ENCODE measurements around the gene MYCBPAP.

Gene MYCBPAP, protein sequence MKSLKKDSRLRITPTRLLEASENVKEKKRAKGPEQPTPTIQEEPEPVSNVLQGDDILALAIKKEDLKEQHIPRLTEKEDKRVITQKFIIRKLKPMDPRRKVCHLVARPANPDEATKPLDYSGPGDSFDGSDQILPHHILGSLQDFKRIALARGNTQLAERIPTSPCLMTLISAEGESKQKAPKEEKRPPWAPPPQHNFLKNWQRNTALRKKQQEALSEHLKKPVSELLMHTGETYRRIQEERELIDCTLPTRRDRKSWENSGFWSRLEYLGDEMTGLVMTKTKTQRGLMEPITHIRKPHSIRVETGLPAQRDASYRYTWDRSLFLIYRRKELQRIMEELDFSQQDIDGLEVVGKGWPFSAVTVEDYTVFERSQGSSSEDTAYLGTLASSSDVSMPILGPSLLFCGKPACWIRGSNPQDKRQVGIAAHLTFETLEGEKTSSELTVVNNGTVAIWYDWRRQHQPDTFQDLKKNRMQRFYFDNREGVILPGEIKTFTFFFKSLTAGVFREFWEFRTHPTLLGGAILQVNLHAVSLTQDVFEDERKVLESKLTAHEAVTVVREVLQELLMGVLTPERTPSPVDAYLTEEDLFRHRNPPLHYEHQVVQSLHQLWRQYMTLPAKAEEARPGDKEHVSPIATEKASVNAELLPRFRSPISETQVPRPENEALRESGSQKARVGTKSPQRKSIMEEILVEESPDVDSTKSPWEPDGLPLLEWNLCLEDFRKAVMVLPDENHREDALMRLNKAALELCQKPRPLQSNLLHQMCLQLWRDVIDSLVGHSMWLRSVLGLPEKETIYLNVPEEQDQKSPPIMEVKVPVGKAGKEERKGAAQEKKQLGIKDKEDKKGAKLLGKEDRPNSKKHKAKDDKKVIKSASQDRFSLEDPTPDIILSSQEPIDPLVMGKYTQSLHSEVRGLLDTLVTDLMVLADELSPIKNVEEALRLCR
- 0.17 to 4.0 (median 0.85) reads per million in 9 experiments for total RNA-seq

DNA sequence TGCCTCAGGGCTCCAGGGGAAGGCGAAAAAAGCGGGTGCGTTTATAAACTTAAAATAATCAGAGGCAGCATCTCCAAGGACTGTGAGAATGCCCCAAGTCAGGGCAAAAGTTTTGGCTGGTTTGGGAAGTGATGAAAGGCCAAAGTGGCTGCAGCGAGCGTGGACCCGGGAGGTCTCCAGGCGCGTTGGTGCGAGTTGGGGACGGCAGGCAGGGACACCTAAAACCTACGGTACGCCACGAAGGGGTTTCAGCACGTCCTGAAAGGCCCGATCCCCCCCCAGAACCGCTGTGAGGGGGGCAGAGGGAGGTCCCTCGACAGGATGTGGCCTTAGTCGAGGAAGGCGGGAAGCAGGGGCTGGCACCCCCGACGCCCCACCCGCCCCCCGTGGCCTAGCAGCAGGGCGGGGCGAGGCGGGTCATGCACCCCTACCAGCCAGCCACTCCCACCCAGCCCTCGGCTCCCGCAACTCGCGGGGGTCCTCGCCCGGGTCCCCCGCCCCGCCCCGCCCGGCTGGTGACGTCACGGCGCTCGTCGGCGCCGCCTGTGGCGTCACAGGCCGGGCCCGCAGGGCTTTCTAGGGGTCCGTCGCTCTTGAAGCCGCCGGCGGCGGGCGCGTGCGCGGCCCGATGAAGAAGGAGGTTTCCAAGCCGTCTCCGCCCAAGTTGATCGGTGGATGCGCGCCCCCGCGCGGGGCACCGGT lies at the start of gene MYCBPAP:
MYCBPAP (plus strand) TSS at position 569 of the 702 bp plus-strand sequence. CDS start 236 bp downstream, outside the sequence.
- Mint-ChIP-seq H3K9me3 (no peaks in the 10 kb centered on the region), H3K4me3 (peak within 1 kb of the TSS; percentile 92 to 96), H3K4me1 (ENCODE audit: low read depth in 2 of 2) (peaks cover 20 to 27% of the 10 kb centered on the region in 2 donors), H3K27ac (peak within 1 kb of the TSS; percentile 83 to 97), H3K27me3 (peaks cover 0 to 6% of the 10 kb centered on the region in 2 donors), H3K36me3 (ENCODE audit: insufficient read depth) (peaks cover 3% of the 10 kb centered on the region)
- ATAC-seq (replicated peaks): peak; percentile 83
- peak; percentile 75 to 81 (median 79) for DNase-seq

GRCh38 chr17:50458701-50459676 lies 49.2 kb upstream of the MYCBPAP start:
- Mint-ChIP-seq H3K4me1 (ENCODE audit: low read depth in 2 of 2) (no peaks in the 10 kb centered on the region), H3K36me3 (ENCODE audit: insufficient read depth) (no peaks in the 10 kb centered on the region), H3K4me3 (no peak overlapping the region), H3K9me3 (no peaks in the 10 kb centered on the region), H3K27me3 (no peaks in the 10 kb centered on the region), H3K27ac (no peak overlapping the region)
- ATAC-seq (replicated peaks): no peak
- no peak for DNase-seq

- Mint-ChIP-seq H3K9me3 (no peaks in the 10 kb centered on the region), H3K36me3 (ENCODE audit: insufficient read depth) (no peaks in the 10 kb centered on the region), H3K27ac (no peak overlapping the region), H3K4me1 (ENCODE audit: low read depth in 2 of 2) (peaks cover 0 to 3% of the 10 kb centered on the region in 2 donors), H3K27me3 (peaks cover 0 to 4% of the 10 kb centered on the region in 2 donors), H3K4me3 (no peak overlapping the region)
- no peak for ATAC-seq (replicated peaks)
- no peak for DNase-seq
Measured at GRCh38 chr17:50459756-50460155, 48.5 kb upstream of the MYCBPAP start.

- Mint-ChIP-seq H3K4me1 (ENCODE audit: low read depth in 2 of 2) (peaks cover 0 to 3% of the 10 kb centered on the region in 2 donors), H3K27me3 (peaks cover 7 to 14% of the 10 kb centered on the region in 2 donors), H3K4me3 (no peak overlapping the region), H3K9me3 (no peaks in the 10 kb centered on the region), H3K27ac (no peak overlapping the region), H3K36me3 (ENCODE audit: insufficient read depth) (no peaks in the 10 kb centered on the region)
- no peak for DNase-seq
- ATAC-seq (replicated peaks): no peak
Measured at GRCh38 chr17:50460831-50461526, 47.3 kb upstream of the MYCBPAP start.

DNA sequence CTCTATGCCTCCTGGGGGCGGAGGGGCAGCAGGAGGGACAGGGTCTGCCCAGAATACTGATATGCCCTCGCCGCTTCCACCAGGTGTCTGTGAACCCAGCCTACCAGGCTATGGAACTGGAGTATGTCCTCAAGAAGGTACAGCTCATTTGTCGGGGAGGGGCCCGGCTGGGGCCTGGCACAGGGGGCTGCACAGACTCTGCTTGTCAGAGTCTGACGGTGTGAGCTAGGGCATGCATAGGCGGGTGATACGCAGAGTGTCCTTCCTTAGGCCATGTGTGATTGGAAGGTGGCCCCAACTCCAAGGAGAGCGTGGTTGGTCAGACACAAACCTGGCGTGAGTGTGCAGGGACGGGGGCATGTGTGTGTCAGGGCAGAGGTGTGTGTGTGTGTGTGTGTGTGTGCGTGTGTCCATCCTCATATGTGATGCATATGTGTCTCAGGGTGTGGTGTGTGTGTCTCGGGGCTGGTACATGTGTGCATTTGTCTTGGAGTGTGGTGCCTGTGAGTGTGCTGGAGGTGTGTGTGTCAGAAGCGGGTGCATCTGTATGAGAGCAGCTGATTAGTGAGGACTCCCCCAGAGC lies 46.6 kb upstream of the MYCBPAP start:
- H3K4me3 Mint-ChIP-seq: no peak overlapping the region
- H3K36me3 Mint-ChIP-seq (ENCODE audit: insufficient read depth): no peaks in the 10 kb centered on the region
- peaks cover 2 to 5% of the 10 kb centered on the region in 2 donors for H3K4me1 Mint-ChIP-seq (ENCODE audit: low read depth in 2 of 2)
- H3K27me3 Mint-ChIP-seq: peaks cover 8 to 16% of the 10 kb centered on the region in 2 donors
- ATAC-seq (replicated peaks) (no peak), DNase-seq (no peak)
- H3K9me3 Mint-ChIP-seq: no peaks in the 10 kb centered on the region
- H3K27ac Mint-ChIP-seq: no peak overlapping the region

DNA sequence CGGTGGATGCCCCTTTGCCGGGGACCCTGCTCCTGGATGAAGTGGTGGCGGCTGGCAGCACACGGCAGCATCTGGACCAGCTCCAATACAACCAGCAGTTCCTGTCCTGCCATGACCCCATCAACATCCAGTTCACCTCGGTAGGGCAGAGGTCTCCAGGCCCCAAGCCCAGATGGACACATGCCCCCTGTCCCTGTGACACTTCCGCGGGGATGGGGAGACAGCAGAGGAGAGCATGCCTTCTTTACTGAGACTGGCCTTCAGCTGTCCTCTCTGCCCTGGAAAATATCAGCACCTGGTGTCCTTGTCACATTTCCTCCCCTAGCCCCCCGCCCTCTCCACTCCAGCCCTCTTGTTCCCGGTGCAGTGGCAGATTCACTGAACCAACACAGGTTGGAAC lies 45.8 kb upstream of the MYCBPAP start:
- Mint-ChIP-seq H3K9me3 (no peaks in the 10 kb centered on the region), H3K27ac (no peak overlapping the region), H3K36me3 (ENCODE audit: insufficient read depth) (peaks cover 3% of the 10 kb centered on the region), H3K27me3 (peaks cover 16 to 24% of the 10 kb centered on the region in 2 donors), H3K4me1 (ENCODE audit: low read depth in 2 of 2) (peaks cover 8 to 12% of the 10 kb centered on the region in 2 donors), H3K4me3 (no peak overlapping the region)
- DNase-seq (no peak), ATAC-seq (replicated peaks) (no peak)

DNA sequence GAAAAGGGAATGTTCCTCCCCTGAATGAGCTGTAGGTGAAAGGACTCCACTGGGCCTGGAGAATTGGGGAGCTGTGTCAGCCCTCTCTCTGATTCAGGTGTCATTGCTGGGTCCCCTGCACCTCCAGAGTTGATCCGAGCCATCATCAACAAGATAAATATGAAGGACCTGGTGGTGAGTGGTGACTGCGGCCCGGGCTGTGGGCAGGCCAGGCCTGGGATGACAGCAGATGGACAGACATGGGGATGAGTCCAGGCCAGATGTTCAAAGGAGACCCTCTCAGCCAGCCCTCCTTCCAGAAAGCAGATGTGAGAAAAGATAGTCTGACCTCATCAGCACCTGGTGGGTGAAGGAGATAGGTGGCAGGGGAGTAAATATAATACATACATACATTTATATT lies 44.1 kb upstream of the MYCBPAP start:
- H3K36me3 Mint-ChIP-seq (ENCODE audit: insufficient read depth): peaks cover 3% of the 10 kb centered on the region
- peaks cover 27 to 37% of the 10 kb centered on the region in 2 donors for H3K27me3 Mint-ChIP-seq
- no peak overlapping the region for H3K27ac Mint-ChIP-seq
- ATAC-seq (replicated peaks) (no peak), DNase-seq (no peak)
- H3K4me1 Mint-ChIP-seq (ENCODE audit: low read depth in 2 of 2): peaks cover 13 to 20% of the 10 kb centered on the region in 2 donors
- no peaks in the 10 kb centered on the region for H3K9me3 Mint-ChIP-seq
- no peak overlapping the region for H3K4me3 Mint-ChIP-seq

- peaks cover 27 to 37% of the 10 kb centered on the region in 2 donors for H3K27me3 Mint-ChIP-seq
- no peak for ATAC-seq (replicated peaks)
- H3K36me3 Mint-ChIP-seq (ENCODE audit: insufficient read depth): peaks cover 3% of the 10 kb centered on the region
- no peak for DNase-seq
- H3K27ac Mint-ChIP-seq: no peak overlapping the region
- peaks cover 13 to 23% of the 10 kb centered on the region in 2 donors for H3K4me1 Mint-ChIP-seq (ENCODE audit: low read depth in 2 of 2)
- no peaks in the 10 kb centered on the region for H3K9me3 Mint-ChIP-seq
- no peak overlapping the region for H3K4me3 Mint-ChIP-seq
Measured at GRCh38 chr17:50464736-50465135, 43.5 kb upstream of the MYCBPAP start.

DNA sequence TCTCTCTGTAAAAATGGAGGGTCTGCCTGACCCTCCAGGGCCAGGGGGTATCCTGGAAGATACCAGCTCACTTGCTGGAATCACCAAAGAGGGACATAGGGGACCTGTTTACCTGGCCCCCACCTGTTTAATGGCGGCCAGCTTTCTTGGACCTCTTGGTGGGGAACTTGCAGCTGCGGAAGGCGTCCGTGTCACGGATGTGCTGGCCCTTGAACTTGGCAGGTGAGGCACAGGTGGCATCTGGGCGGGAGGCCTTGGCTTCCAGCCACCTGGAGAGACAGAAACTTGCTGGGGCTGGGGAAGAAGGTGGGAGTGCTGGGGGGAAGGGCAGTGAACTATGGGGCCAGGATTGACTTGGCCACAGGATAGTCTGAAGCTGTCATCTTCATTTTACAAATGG lies 43.1 kb upstream of the MYCBPAP start:
- Mint-ChIP-seq H3K4me1 (ENCODE audit: low read depth in 2 of 2) (peaks cover 13 to 23% of the 10 kb centered on the region in 2 donors), H3K27ac (no peak overlapping the region), H3K9me3 (no peaks in the 10 kb centered on the region), H3K36me3 (ENCODE audit: insufficient read depth) (peaks cover 3% of the 10 kb centered on the region), H3K4me3 (no peak overlapping the region), H3K27me3 (peaks cover 27 to 37% of the 10 kb centered on the region in 2 donors)
- DNase-seq (no peak), ATAC-seq (replicated peaks) (no peak)

DNA sequence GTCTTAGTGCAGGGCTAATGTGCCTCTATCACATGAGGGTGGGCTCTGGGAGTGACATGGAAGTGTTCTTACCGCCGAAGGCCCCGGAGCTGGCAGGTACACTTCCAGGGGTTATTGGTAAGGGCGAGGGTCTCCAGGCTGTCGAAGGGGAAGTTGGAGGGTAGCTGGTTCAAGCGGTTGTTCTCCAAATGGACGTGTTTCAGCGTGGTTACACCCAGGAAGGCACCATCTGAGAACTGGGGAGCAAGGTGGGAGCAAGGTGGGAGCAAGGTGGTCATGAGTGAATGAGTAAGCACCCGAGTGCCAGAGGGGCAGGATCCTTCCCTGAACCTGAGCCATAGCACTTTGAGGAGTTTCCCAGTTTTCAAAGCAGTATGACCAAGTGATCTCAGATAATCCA lies 42.6 kb upstream of the MYCBPAP start:
- no peak overlapping the region for H3K27ac Mint-ChIP-seq
- H3K9me3 Mint-ChIP-seq: no peaks in the 10 kb centered on the region
- DNase-seq (no peak), ATAC-seq (replicated peaks) (no peak)
- H3K4me3 Mint-ChIP-seq: no peak overlapping the region
- peaks cover 3% of the 10 kb centered on the region for H3K36me3 Mint-ChIP-seq (ENCODE audit: insufficient read depth)
- H3K4me1 Mint-ChIP-seq (ENCODE audit: low read depth in 2 of 2): peaks cover 13 to 23% of the 10 kb centered on the region in 2 donors
- peaks cover 27 to 37% of the 10 kb centered on the region in 2 donors for H3K27me3 Mint-ChIP-seq

DNA sequence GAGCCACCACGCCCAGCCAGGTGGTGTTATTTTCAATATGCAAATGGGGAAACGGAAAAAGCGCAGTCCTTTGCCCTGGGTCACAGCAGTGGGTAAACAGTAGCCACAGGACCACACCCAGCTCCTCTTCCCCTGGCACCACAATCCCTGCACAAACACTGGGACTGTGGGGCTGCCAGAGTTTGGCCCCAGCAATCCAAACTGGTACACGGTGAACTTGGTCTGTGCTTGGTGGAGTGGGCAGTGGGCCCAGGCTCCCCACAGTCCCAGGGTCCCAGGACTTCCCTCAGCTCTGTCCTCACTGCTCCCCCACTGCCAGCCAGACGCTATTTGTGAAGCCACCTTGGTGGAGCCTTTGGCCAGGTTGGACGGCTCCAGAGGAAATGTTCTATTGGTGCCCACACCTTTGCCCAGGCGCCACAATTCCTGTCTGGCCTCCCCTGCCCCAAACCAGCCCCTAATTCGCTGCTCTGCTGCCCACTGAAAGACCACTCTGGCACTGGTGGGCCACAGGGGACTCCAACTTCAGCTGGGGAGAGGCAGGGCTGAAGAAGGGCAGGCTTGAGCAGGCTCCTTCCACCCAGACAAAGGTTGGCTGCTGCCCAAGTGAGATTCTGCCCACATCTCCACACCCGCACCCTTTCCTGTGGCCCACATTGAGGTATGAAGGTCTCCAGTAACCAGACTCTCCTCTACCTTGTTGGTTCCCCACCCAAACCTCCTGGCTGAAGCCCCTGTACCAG lies 41.7 kb upstream of the MYCBPAP start:
- H3K27ac Mint-ChIP-seq: no peak overlapping the region
- peak overlapping the region; percentile 12 to 36 for H3K4me3 Mint-ChIP-seq
- no peak for DNase-seq
- H3K9me3 Mint-ChIP-seq: no peaks in the 10 kb centered on the region
- H3K27me3 Mint-ChIP-seq: peaks cover 27 to 37% of the 10 kb centered on the region in 2 donors
- ATAC-seq (replicated peaks): peak; percentile 35
- H3K36me3 Mint-ChIP-seq (ENCODE audit: insufficient read depth): peaks cover 3% of the 10 kb centered on the region
- H3K4me1 Mint-ChIP-seq (ENCODE audit: low read depth in 2 of 2): peaks cover 13 to 23% of the 10 kb centered on the region in 2 donors

Data from effector memory CD8-positive, alpha-beta T cell (primary cell).